Measurements from ENCODE around the gene TRPV5. TPM values are rescaled to one million over a fixed set of nuclear protein-coding genes. Genes with fewer than 3 reads are reported as not detected.

TRPV5 gene
- total and polyA plus RNA-seq, 2 of the 8 experiments (the other 6 are each of a cell fraction or from before 2014, with no cell fraction given): 0.03 TPM; not detected in 1

DNA sequence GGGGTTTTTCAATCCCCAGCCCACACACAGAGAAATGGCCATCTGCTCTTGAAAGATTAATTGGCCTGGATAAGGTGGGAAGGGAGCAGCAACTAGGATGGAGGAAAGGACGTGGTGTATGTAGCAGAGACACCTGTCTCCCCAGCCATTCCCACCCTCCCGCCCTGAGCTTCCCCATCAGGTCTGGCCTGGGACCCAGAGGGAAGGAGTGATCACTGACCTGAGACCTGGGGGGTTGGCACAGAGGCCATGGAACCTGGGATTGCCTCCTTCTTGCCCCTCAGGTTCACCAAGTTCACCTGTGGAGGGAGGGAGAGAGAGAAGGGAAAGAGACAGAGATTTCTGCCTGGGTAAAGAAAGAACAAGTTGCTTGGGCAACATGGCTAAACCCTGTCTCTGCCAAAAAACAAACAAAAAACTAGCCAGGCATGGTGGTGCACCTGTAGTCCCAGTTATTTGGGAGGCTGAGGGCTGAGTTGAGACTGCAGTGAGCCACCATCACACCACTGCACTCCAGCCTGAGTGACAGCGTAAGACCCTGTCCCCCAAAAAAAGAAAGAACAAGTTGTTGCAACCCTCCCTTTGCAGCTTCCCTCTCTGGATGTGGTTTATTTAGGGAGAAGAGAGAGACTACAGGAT lies 36.7 kb downstream of the TRPV5 start:
- Histone ChIP-seq H3K4me1 (replicated peaks in 1 of 4; ENCODE audit: control insufficient read depth in 3 of 4, insufficient read depth in 4 of 4, low read length in 3 of 4) (peaks cover 0 to 3% (median 0%) of the 10 kb centered on the region in 4 experiments; a peak in 1 of 7 replicates), H3K14ac (ENCODE audit: insufficient read length) (no peak overlapping the region), H3K23ac (ENCODE audit: insufficient read length) (no peak overlapping the region), H4K5ac (ENCODE audit: insufficient read length, low read depth, low read length) (no peak overlapping the region), H2BK12ac (ENCODE audit: low read depth, low read length) (no peak overlapping the region), H4K8ac (ENCODE audit: extremely low read depth, insufficient read depth, low read length) (no peak overlapping the region), H2BK5ac (ENCODE audit: low read depth, low read length) (no peak overlapping the region), H3K4ac (replicated peaks; ENCODE audit: insufficient read length, low read depth, low read length) (no peak overlapping the region), H3K4me3 (ENCODE audit: extremely low read depth in 1 of 4, insufficient read depth in 2 of 4, low read depth in 3 of 4, low read length in 4 of 4) (no peak overlapping the region), H3K4me2 (ENCODE audit: insufficient read depth in 1 of 2, low read depth in 2 of 2, low read length in 2 of 2) (no peak overlapping the region), H3K56ac (replicated peaks; ENCODE audit: insufficient read length, low read depth, low read length) (no peak overlapping the region), H3K79me2 (ENCODE audit: control insufficient read depth in 1 of 2, insufficient read depth in 2 of 2, low read length in 2 of 2) (no peaks in the 10 kb centered on the region), H2BK120ac (replicated peaks; ENCODE audit: low read depth, low read length) (no peak overlapping the region), H2BK15ac (ENCODE audit: low read length) (no peak overlapping the region), H3K36me3 (ENCODE audit: control insufficient read depth in 2 of 4, insufficient read depth in 4 of 4, low read length in 3 of 4) (no peaks in the 10 kb centered on the region), H3K79me1 (ENCODE audit: low read depth, low read length) (no peaks in the 10 kb centered on the region), H3K9ac (replicated peaks in 1 of 4; ENCODE audit: extremely low read depth in 1 of 4, low read depth in 3 of 4, low read length in 3 of 4) (no peak overlapping the region), H4K91ac (replicated peaks; ENCODE audit: insufficient read length, low read length) (no peak overlapping the region), H3K27ac (ENCODE audit: low read depth, low read length) (no peak overlapping the region), H3K27me3 (replicated peaks in 1 of 4; ENCODE audit: control insufficient read depth in 3 of 4, extremely low read depth in 1 of 4, insufficient read depth in 3 of 4, low read length in 3 of 4) (no peaks in the 10 kb centered on the region; a peak in 1 of 7 replicates), H3K18ac (ENCODE audit: extremely low read depth, low read length) (no peak overlapping the region; the same call in 1 of the 2 replicates), H3K9me3 (ENCODE audit: insufficient read depth in 2 of 2, low read depth in 1 of 2, low read length in 1 of 2) (no peaks in the 10 kb centered on the region), H2AFZ (ENCODE audit: low read length) (no peak overlapping the region), H2AK5ac (ENCODE audit: low read depth, low read length) (no peak overlapping the region), H2BK20ac (ENCODE audit: low read length) (no peak overlapping the region), H4K20me1 (replicated peaks in 1 of 2; ENCODE audit: control insufficient read depth in 1 of 2, insufficient read depth in 2 of 2, low read length in 2 of 2) (peaks cover 0 to 2% of the 10 kb centered on the region in 2 experiments), H3K23me2 (ENCODE audit: low read depth, low read length) (no peaks in the 10 kb centered on the region)
- 88% methylated on average over 1 of the region's 3 CpGs; no CpG with 5 or more reads in 1 of the 2 experiments for WGBS, 2 experiments (ENCODE audit: extremely low coverage in 1 of 2, insufficient coverage in 1 of 2, insufficient read length in 1 of 2, insufficient replicate concordance in 2 of 2, low coverage in 1 of 2, low lambda C conversion rate in 2 of 2, missing lambda C conversion rate in 1 of 2)
- POLR2A ChIA-PET (ENCODE audit: partially characterized antibody): no interaction called here
- FAIRE-seq (no peak), DNase-seq (ENCODE audit: low read depth in 1 of 2, low spot score in 2 of 2) (no peak)
- TF ChIP-seq SP4 (IDR thresholded peaks at IDR 0.05; ENCODE audit: low read length): no peak
- no peak for TF ChIP-seq CHD2 (IDR thresholded peaks at IDR 0.05; ENCODE audit: low read length)
- TF ChIP-seq USF2 (IDR thresholded peaks at IDR 0.05; ENCODE audit: low read length): no peak
- no peak for TF ChIP-seq RAD21 (IDR thresholded peaks at IDR 0.05 in 1 of 2, conservative IDR thresholded peaks at IDR 0.05 in 1 of 2; ENCODE audit: low read depth in 2 of 2, low read length in 2 of 2)
- TF ChIP-seq RFX5 (IDR thresholded peaks at IDR 0.05; ENCODE audit: borderline replicate concordance, low read depth, low read length): no peak
- TF ChIP-seq BACH1 (IDR thresholded peaks at IDR 0.05; ENCODE audit: low read length): no peak
- TF ChIP-seq EP300 (IDR thresholded peaks at IDR 0.05; ENCODE audit: borderline replicate concordance in 1 of 2, low read depth in 2 of 2, low read length in 2 of 2): no peak
- no peak for TF ChIP-seq RXRA (IDR thresholded peaks at IDR 0.05; ENCODE audit: insufficient read depth, low read depth, low read length)
- CTCF ChIA-PET (ENCODE audit: partially characterized antibody): interaction anchor here (0.8 to 8.2 kb wide), 7 partner anchors 13 to 106 kb away, joined by 3 to 69 read pairs (median 22); partner anchors contain the start of gene LLCFC1

Data from H1 (cell line).